Measurements from ENCODE around the gene ZNF273. TPM values are rescaled to one million over a fixed set of nuclear protein-coding genes. Genes with fewer than 3 reads are reported as not detected.
"Not testable (repeated sequence)": the region's sequence is repeated elsewhere in the genome, so short reads cannot be mapped to it uniquely, and the experiment has no call there.

Gene ZNF273
- 10 to 100 TPM in 3 of 4 donors, 1 to 10 TPM in 1; 3.0 to 19.8 (median 13.2) TPM for total RNA-seq

GRCh38 chr7:64902806-64903721, at the start of gene ZNF273:
TSS of gene ZNF273 (plus strand) at chr7:64903273. CDS start at chr7:64903318, 45 bp downstream.
- Histone ChIP-seq H3K27ac (peak within 1 kb of the TSS in 2 of 4 donors; percentile 68 to 71), H3K36me3 (no peaks in the 10 kb centered on the region), H3K4me3 (peak within 1 kb of the TSS; percentile 59 to 84 (median 70)), H3K4me1 (peaks cover 0 to 17% (median 0%) of the 10 kb centered on the region in 4 donors), H3K9me3 (no peaks in the 10 kb centered on the region), H3K27me3 (no peaks in the 10 kb centered on the region)
- DNase-seq (ENCODE audit: low spot score in 2 of 2) = peak; percentile 92 to 96
- 0 to 1% methylated on average over 22 to 31 of the region's 34 CpGs for WGBS, 2 donors
- TF ChIP-seq POLR2A (IDR thresholded peaks at IDR 0.05) (peak in 1 of 2 donors; percentile 45), CTCF (IDR thresholded peaks at IDR 0.05) (no peak), EP300 (IDR thresholded peaks at IDR 0.05) (peak in 1 of 2 donors; percentile 49)

GRCh38 chr7:64853679-64854078, 49.4 kb upstream of the ZNF273 start:
- WGBS, 2 donors = 62 to 76% methylated on average over 4 of the region's 4 CpGs
- DNase-seq (ENCODE audit: low spot score in 2 of 2) = no peak

GRCh38 chr7:64854969-64855368, 48.1 kb upstream of the ZNF273 start:
- 88% methylated on average over 1 of the region's 1 CpG for WGBS, 2 donors
- DNase-seq (ENCODE audit: low spot score in 2 of 2) = no peak
- no peaks in the 10 kb centered on the region for H3K4me1 ChIP-seq
- no peaks in the 10 kb centered on the region for H3K36me3 ChIP-seq
- H3K9me3 ChIP-seq = no peaks in the 10 kb centered on the region
- no peak overlapping the region for H3K27ac ChIP-seq
- no peak overlapping the region for H3K4me3 ChIP-seq
- H3K27me3 ChIP-seq = no peaks in the 10 kb centered on the region
- TF ChIP-seq POLR2A (IDR thresholded peaks at IDR 0.05) = no peak
- TF ChIP-seq CTCF (IDR thresholded peaks at IDR 0.05) = no peak
- no peak for TF ChIP-seq EP300 (IDR thresholded peaks at IDR 0.05)

More at GRCh38 chr7:64853679-64854078, 49.4 kb upstream of the ZNF273 start:
- TF ChIP-seq POLR2A (IDR thresholded peaks at IDR 0.05) = no peak
- TF ChIP-seq CTCF (IDR thresholded peaks at IDR 0.05) = no peak
- no peak for TF ChIP-seq EP300 (IDR thresholded peaks at IDR 0.05)
- H3K36me3 ChIP-seq = no peaks in the 10 kb centered on the region
- no peaks in the 10 kb centered on the region for H3K4me1 ChIP-seq
- no peaks in the 10 kb centered on the region for H3K9me3 ChIP-seq
- no peak overlapping the region for H3K4me3 ChIP-seq
- no peak overlapping the region for H3K27ac ChIP-seq
- H3K27me3 ChIP-seq = no peaks in the 10 kb centered on the region

GRCh38 chr7:64863021-64863420, 40.1 kb upstream of the ZNF273 start:
- H3K9me3 ChIP-seq = peaks cover 0 to 14% (median 0%) of the 10 kb centered on the region in 4 donors
- no peak for DNase-seq (ENCODE audit: low spot score in 2 of 2)
- H3K4me1 ChIP-seq = no peaks in the 10 kb centered on the region
- no peak overlapping the region for H3K4me3 ChIP-seq
- H3K27me3 ChIP-seq = no peaks in the 10 kb centered on the region
- H3K27ac ChIP-seq = no peak overlapping the region
- WGBS, 2 donors = 92 to 98% methylated on average over 6 to 7 of the region's 9 CpGs
- TF ChIP-seq EP300 (IDR thresholded peaks at IDR 0.05) (no peak), CTCF (IDR thresholded peaks at IDR 0.05) (no peak), POLR2A (IDR thresholded peaks at IDR 0.05) (no peak)
- H3K36me3 ChIP-seq = no peaks in the 10 kb centered on the region

- H3K4me3 ChIP-seq; H3K4me1 ChIP-seq; H3K27me3 ChIP-seq; H3K27ac ChIP-seq; H3K36me3 ChIP-seq; DNase-seq (ENCODE audit: low spot score in 2 of 2): not testable (repeated sequence)
- WGBS, 2 donors = 92 to 93% methylated on average over 3 of the region's 3 CpGs
- peaks cover 0 to 14% (median 0%) of the 10 kb centered on the region in 4 donors for H3K9me3 ChIP-seq
Observed at GRCh38 chr7:64863530-64863929, 39.5 kb upstream of the ZNF273 start.
